HCT116 (cell line): ENCODE measurements around the gene MAML2. TPM values are rescaled to one million over a fixed set of nuclear protein-coding genes. Genes with fewer than 3 reads are reported as not detected.

Experiments
- ATAC-seq: fragments of 200-7000 bp; cut with Tn5 transposase; 2 replicates; pipeline ENCODE4 v1.9.1; 2020; ENCODE audit warnings: mild to moderate bottlenecking, moderate library complexity
- BruUV-seq: library from RNA; stranded (reverse); fragments of 400-500 nt; replicated peaks from 2 replicates; lab custom pipeline; 2021; lab: Mats Ljungman, UMichigan
- CTCF ChIA-PET: fragments of 300-600 bp; sonication (Branson Sonifier 250); formaldehyde crosslinking; loops from one replicate; lab custom pipeline; 2021; ENCODE audit warnings: antibody characterized with exemption; lab: Charles Lee
- POLR2A ChIA-PET: fragments of 300-600, 350-600 bp; sonication (Branson Sonifier 250); formaldehyde crosslinking; loops from one replicate; lab custom pipeline; 2021; ENCODE audit warnings: antibody characterized with exemption; lab: Charles Lee
- RAD21 ChIA-PET, 2 experiments: fragments of 300-600 bp; sonication (Branson Sonifier 250); formaldehyde crosslinking; loops; one replicate each; lab custom pipeline; 2023; ENCODE audit warnings: low total read pairs in 2 of 2; ENCODE audit not compliant: uncharacterized antibody in 2 of 2, unreplicated experiment in 2 of 2, low non-redundant PET in 1 of 2; lab: Charles Lee
- DNase-seq: peaks from one replicate; pipeline ENCODE4 v3.0.0-alpha.2; 2010; ENCODE audit warnings: low read depth, low spot score
- H2AFZ ChIP-seq: fragments of 200-600 bp; shearing (Covaris generic), sonication (generic); 2 replicates; pipeline ENCODE4 v1.6.1; 2017; ENCODE audit warnings: low read depth, mixed run types, mixed read lengths, antibody characterized with exemption, low read length; ENCODE audit not compliant: poor library complexity, severe bottlenecking
- H3K27ac ChIP-seq: 2 replicates; pipeline ENCODE4 v1.5.1; 2012; ENCODE audit warnings: low read depth, low read length
- H3K27me3 ChIP-seq: fragments of 200-600 bp; sonication (generic); 2 replicates; pipeline ENCODE4 v1.6.1; 2016; ENCODE audit warnings: mixed run types, low read length, mixed read lengths; ENCODE audit not compliant: insufficient read depth
- H3K36me3 ChIP-seq, 2 experiments: fragments of 200-500 bp in 1 of 2; fragments of 200-600 bp in 1 of 2; sonication (Bioruptor generic) in 1 of 2; sonication (generic) in 1 of 2; 2 replicates each; pipeline versions ENCODE4 v1.5.1 to v1.6.1; 2014 to 2016; ENCODE audit warnings: low read length in 2 of 2, inconsistent platforms in 1 of 2, mixed read lengths in 1 of 2, mixed run types in 1 of 2; ENCODE audit not compliant: insufficient read depth in 2 of 2, control insufficient read depth in 1 of 2
- H3K4me1 ChIP-seq, 2 experiments: fragments of 200-600 bp in 1 of 2; sonication (generic) in 1 of 2; 2 replicates each; pipeline versions ENCODE4 v1.5.1 to v1.6.1; 2012 to 2017; ENCODE audit warnings: low read length in 2 of 2, inconsistent platforms in 1 of 2, mild to moderate bottlenecking in 1 of 2, mixed read lengths in 1 of 2, mixed run types in 1 of 2, moderate library complexity in 1 of 2; ENCODE audit not compliant: insufficient read depth in 2 of 2, control insufficient read depth in 1 of 2
- H3K4me2 ChIP-seq: fragments of 200-600 bp; sonication (generic); 2 replicates; pipeline ENCODE4 v1.6.1; 2017; ENCODE audit warnings: mixed run types, low read length, mixed read lengths
- H3K4me3 ChIP-seq, 2 experiments: fragments of 200-600 bp in 1 of 2; sonication (generic) in 1 of 2; replicated peaks in 1 of 2; 2 replicates each; pipeline ENCODE4 v1.5.1; 2011 to 2016; ENCODE audit warnings: low read length in 2 of 2, control low read depth in 1 of 2, low read depth in 1 of 2, mild to moderate bottlenecking in 1 of 2, mixed read lengths in 1 of 2, mixed run types in 1 of 2
- H3K79me2 ChIP-seq: fragments of 200-600 bp; sonication (generic); 2 replicates; pipeline ENCODE4 v1.6.1; 2017; ENCODE audit warnings: mild to moderate bottlenecking, mixed run types, low read length, moderate library complexity, mixed read lengths; ENCODE audit not compliant: insufficient read depth
- H3K9ac ChIP-seq: fragments of 200-600 bp; sonication (generic); 2 replicates; pipeline ENCODE4 v1.6.1; 2016; ENCODE audit warnings: low read length, mixed read lengths
- H3K9me2 ChIP-seq: fragments of 200-600 bp; sonication (generic), shearing (Covaris generic); 2 replicates; pipeline ENCODE4 v1.6.1; 2017; ENCODE audit warnings: mixed run types, mild to moderate bottlenecking, moderate library complexity; ENCODE audit not compliant: insufficient read depth
- H3K9me3 ChIP-seq, 2 experiments: fragments of 200-500 bp in 1 of 2; fragments of 200-600 bp in 1 of 2; sonication (Bioruptor generic) in 1 of 2; sonication (generic) in 1 of 2; 2 replicates each; pipeline ENCODE4 v1.6.1; 2014 to 2017; ENCODE audit warnings: low read length in 2 of 2, mixed read lengths in 2 of 2, inconsistent platforms in 1 of 2, low read depth in 1 of 2, mild to moderate bottlenecking in 1 of 2, mixed run types in 1 of 2, moderate library complexity in 1 of 2; ENCODE audit not compliant: control insufficient read depth in 1 of 2, insufficient read depth in 1 of 2
- H4K20me1 ChIP-seq: fragments of 200-600 bp; sonication (generic), shearing (Covaris generic); 2 replicates; pipeline ENCODE4 v1.6.1; 2017; ENCODE audit warnings: mixed run types, mild to moderate bottlenecking, moderate library complexity; ENCODE audit not compliant: insufficient read depth
- CBX3 ChIP-seq: IDR thresholded peaks from 2 replicates; pipeline ENCODE4 v1.6.1; 2012; ENCODE audit warnings: low read depth
- CEBPB ChIP-seq: IDR thresholded peaks from 2 replicates; pipeline ENCODE4 v1.6.1; 2012; ENCODE audit warnings: low read depth
- EGR1 ChIP-seq: IDR thresholded peaks from 2 replicates; pipeline ENCODE4 v1.6.1; 2012; ENCODE audit warnings: low read depth
- ELF1 ChIP-seq: IDR thresholded peaks from 2 replicates; pipeline ENCODE4 v1.6.1; 2012; ENCODE audit warnings: low read depth, borderline replicate concordance
- FOSL1 ChIP-seq: IDR thresholded peaks from 2 replicates; pipeline ENCODE4 v1.6.1; 2012; ENCODE audit warnings: low read depth
- RAD21 ChIP-seq: IDR thresholded peaks from 2 replicates; pipeline ENCODE4 v1.6.1; 2012; ENCODE audit warnings: low read depth, mild to moderate bottlenecking
- SIN3A ChIP-seq: IDR thresholded peaks from 2 replicates; pipeline ENCODE4 v1.6.1; 2012; ENCODE audit warnings: low read depth
- SP1 ChIP-seq: IDR thresholded peaks from 2 replicates; pipeline ENCODE4 v1.6.1; 2012; ENCODE audit warnings: low read depth
- TCF7L2 ChIP-seq: IDR thresholded peaks from 2 replicates; pipeline ENCODE4 v1.7.0; 2011; ENCODE audit warnings: borderline replicate concordance, inconsistent platforms; ENCODE audit not compliant: insufficient read depth, insufficient read length; ENCODE audit errors: extremely low read depth
- YY1 ChIP-seq: IDR thresholded peaks from 2 replicates; pipeline ENCODE4 v1.6.1; 2011; ENCODE audit warnings: low read length, low read depth, moderate library complexity, mild to moderate bottlenecking; ENCODE audit not compliant: insufficient replicate concordance; ENCODE audit errors: extremely low read depth
- ZFX ChIP-seq: fragments of 450-650 bp; IDR thresholded peaks from 2 replicates; pipeline ENCODE4 v1.6.1; 2017
- intact Hi-C: fragments of 100-400 bp; cut with micrococcal nuclease; formaldehyde crosslinking; loops from 2 replicates; pipeline ENCODE4 v1.10.0; 2022
- total RNA-seq: library from RNA; stranded (reverse); gene quantifications from one replicate; pipeline ENCODE4 v1.2.1, GENCODE V29; 2021; ENCODE audit not compliant: unreplicated experiment
- TF ChIP-seq, protein P1 (sequence below): IDR thresholded peaks from 2 replicates; pipeline ENCODE4 v1.6.1; 2012; ENCODE audit warnings: low read depth
- TF ChIP-seq, protein P2 (sequence below): IDR thresholded peaks from 2 replicates; pipeline ENCODE4 v1.6.1; 2012

Gene MAML2
- total RNA-seq, 1 experiment from 2014 or later = 2.6 TPM

DNA sequence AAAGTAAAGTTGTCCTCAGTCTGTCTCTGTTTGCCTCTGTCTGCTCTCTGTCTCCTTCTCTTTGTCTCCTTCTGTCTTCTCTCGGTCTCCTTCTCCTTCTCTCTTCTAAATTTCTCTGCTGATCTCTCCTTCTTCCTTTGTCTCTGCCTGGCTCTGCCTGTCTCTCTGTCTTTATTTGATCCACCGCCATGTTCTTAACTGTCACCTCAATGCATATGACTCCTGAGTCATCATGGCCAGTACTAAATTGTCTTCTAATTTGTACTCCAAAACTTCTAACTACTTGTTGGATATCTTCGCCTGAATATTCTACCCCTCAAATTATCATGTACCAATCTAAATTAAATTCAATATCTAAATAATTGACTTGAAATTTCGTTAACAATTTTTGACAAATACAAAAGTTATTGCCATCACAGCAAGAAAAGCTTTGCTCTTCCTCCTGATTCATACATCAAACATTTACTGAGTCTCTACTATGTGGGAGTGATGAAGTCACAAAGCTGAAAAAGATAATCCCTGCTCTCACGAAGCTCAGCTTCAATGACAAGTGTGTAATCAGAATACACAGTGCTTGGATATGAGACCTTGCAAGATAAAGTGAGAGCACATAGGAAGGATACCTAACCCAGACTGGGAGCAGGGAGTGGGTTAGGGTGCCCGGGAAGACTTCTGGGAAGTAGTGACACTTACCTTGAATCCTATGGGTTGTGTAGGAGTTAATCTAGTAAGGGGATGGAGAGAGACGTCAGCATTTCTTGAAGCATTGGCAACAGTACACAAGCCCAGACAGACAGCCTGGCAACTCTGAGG, 193.0 kb downstream of the MAML2 start:
- Histone ChIP-seq H3K9me2 (no peaks in the 10 kb centered on the region), H3K4me3 (no peak overlapping the region), H3K27me3 (no peaks in the 10 kb centered on the region), H3K4me2 (peak overlapping the region; percentile 18; the same call in 1 of the 2 replicates), H3K4me1 (peaks cover 0 to 13% of the 10 kb centered on the region in 2 experiments; a peak in 2 of 4 replicates), H3K27ac (no peak overlapping the region), H2AFZ (no peak overlapping the region), H3K9ac (no peak overlapping the region)
- intact Hi-C loops = no loop called here
- ChIA-PET RAD21 (no interaction called here), POLR2A (no interaction called here)
- no peak for TF ChIP-seq SP1
- TF ChIP-seq, protein P1, sequence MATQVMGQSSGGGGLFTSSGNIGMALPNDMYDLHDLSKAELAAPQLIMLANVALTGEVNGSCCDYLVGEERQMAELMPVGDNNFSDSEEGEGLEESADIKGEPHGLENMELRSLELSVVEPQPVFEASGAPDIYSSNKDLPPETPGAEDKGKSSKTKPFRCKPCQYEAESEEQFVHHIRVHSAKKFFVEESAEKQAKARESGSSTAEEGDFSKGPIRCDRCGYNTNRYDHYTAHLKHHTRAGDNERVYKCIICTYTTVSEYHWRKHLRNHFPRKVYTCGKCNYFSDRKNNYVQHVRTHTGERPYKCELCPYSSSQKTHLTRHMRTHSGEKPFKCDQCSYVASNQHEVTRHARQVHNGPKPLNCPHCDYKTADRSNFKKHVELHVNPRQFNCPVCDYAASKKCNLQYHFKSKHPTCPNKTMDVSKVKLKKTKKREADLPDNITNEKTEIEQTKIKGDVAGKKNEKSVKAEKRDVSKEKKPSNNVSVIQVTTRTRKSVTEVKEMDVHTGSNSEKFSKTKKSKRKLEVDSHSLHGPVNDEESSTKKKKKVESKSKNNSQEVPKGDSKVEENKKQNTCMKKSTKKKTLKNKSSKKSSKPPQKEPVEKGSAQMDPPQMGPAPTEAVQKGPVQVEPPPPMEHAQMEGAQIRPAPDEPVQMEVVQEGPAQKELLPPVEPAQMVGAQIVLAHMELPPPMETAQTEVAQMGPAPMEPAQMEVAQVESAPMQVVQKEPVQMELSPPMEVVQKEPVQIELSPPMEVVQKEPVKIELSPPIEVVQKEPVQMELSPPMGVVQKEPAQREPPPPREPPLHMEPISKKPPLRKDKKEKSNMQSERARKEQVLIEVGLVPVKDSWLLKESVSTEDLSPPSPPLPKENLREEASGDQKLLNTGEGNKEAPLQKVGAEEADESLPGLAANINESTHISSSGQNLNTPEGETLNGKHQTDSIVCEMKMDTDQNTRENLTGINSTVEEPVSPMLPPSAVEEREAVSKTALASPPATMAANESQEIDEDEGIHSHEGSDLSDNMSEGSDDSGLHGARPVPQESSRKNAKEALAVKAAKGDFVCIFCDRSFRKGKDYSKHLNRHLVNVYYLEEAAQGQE = no peak
- TF ChIP-seq, protein P2, sequence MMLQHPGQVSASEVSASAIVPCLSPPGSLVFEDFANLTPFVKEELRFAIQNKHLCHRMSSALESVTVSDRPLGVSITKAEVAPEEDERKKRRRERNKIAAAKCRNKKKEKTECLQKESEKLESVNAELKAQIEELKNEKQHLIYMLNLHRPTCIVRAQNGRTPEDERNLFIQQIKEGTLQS = no peak
- no peak for TF ChIP-seq ZFX
- TF ChIP-seq TCF7L2 = no peak
- no peak for TF ChIP-seq ELF1
- TF ChIP-seq EGR1 = no peak
- TF ChIP-seq CBX3 = no peak
- no peak for TF ChIP-seq RAD21
- TF ChIP-seq YY1 = no peak
- no peak for TF ChIP-seq CEBPB
- TF ChIP-seq SIN3A = no peak
- TF ChIP-seq FOSL1 = no peak
- TF ChIP-seq, all 23 proteins: peak for 0
- no peaks in the 10 kb centered on the region for H4K20me1 ChIP-seq
- H3K36me3 ChIP-seq = no peaks in the 10 kb centered on the region
- CTCF ChIA-PET = no interaction called here
- no peaks in the 10 kb centered on the region for H3K9me3 ChIP-seq
- H3K79me2 ChIP-seq = no peaks in the 10 kb centered on the region
- ATAC-seq (no peak), DNase-seq (no peak)
- BruUV-seq = no TSS peak
